K562 (cell line): Measurements from ENCODE around the gene RYK.

Source experiments
- DPF2 ChIP-seq: fragments of 450-650 bp; IDR thresholded peaks from 2 replicates; pipeline ENCODE4 v1.6.1; 2016
- HMGXB4 ChIP-seq: sonication (generic); formaldehyde crosslinking; IDR thresholded peaks from 2 replicates; pipeline ENCODE4 v1.8.1; 2023; ENCODE audit warnings: mild to moderate bottlenecking, missing genetic modification reagents
- POLR2A ChIP-seq: fragments of 450-650 bp; conservative IDR thresholded peaks from 2 replicates; pipeline ENCODE4 v1.6.1; 2016
- RCOR1 ChIP-seq, 2 experiments: IDR thresholded peaks; 2 replicates each; pipeline ENCODE4 v1.6.1; 2012; ENCODE audit warnings: low read depth in 2 of 2, low read length in 2 of 2, borderline replicate concordance in 1 of 2, improper control_type of control experiment in 1 of 2
- TRIM24 ChIP-seq, 2 experiments: fragments of 450-650 bp; IDR thresholded peaks; 2 replicates each; pipeline ENCODE4 v1.6.1; 2016
- ZKSCAN1 ChIP-seq: fragments of 150-350 bp; IDR thresholded peaks from 2 replicates; pipeline ENCODE4 v1.6.1; 2016; ENCODE audit warnings: low read depth, low read length

- TF ChIP-seq POLR2A (no peak), DPF2 (no peak), ZKSCAN1 (no peak), HMGXB4 (CRISPR knock-in tag) (no peak), RCOR1 (IDR thresholded peaks at IDR 0.05; ENCODE audit: borderline replicate concordance in 1 of 2, low read depth in 2 of 2, low read length in 2 of 2) (no peak), TRIM24 (IDR thresholded peaks at IDR 0.05) (no peak)
Observed at GRCh38 chr3:134212967-134213665, 37.5 kb downstream of the RYK start.
